ENCODE data around the gene B4GALNT2. TPM values are rescaled to one million over a fixed set of nuclear protein-coding genes. Genes with fewer than 3 reads are reported as not detected.
"Not testable (repeated sequence)": the region's sequence is repeated elsewhere in the genome, so short reads cannot be mapped to it uniquely, and the experiment has no call there.

The B4GALNT2 gene, protein sequence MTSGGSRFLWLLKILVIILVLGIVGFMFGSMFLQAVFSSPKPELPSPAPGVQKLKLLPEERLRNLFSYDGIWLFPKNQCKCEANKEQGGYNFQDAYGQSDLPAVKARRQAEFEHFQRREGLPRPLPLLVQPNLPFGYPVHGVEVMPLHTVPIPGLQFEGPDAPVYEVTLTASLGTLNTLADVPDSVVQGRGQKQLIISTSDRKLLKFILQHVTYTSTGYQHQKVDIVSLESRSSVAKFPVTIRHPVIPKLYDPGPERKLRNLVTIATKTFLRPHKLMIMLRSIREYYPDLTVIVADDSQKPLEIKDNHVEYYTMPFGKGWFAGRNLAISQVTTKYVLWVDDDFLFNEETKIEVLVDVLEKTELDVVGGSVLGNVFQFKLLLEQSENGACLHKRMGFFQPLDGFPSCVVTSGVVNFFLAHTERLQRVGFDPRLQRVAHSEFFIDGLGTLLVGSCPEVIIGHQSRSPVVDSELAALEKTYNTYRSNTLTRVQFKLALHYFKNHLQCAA
- total RNA-seq = not detected
- long read RNA-seq = 0 reads

DNA sequence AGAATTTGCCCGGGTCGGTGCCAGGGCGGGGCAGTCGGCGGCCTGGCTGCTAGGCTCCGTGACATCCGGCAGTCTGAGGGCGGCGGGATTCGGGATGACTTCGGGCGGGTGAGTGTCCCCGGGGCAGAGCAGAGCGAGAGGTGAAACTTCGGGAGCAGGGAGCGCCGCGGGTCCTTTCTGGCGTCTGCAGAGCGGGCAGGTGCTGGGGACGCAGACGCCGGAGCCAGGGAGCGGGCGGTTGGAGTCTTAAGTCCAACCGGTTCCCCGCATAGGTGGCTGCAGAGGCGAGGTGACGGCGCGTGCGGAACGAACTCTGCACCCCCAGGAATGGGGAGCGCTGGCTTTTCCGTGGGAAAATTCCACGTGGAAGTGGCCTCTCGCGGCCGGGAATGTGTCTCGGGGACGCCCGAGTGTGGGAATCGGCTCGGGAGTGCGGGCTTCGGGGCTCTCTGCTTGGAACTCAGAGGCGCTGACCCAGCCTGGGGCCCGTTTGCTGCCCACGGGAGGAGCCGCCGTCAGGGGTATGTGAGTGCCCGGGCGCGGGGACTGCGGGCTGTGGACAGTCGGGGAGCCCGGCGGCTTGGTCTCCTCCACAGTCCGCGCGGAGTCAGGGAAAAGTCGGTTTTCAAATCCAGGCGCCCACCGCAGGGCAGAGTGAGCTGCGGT, at the start of gene B4GALNT2:
Gene B4GALNT2 (plus strand): TSS at position 71 of the 666 bp plus-strand sequence. CDS start 24 bp downstream, at position 95.
- peak within 1 kb of the TSS; percentile 51 for H3K4me3 ChIP-seq
- DNase-seq = no peak

DNA sequence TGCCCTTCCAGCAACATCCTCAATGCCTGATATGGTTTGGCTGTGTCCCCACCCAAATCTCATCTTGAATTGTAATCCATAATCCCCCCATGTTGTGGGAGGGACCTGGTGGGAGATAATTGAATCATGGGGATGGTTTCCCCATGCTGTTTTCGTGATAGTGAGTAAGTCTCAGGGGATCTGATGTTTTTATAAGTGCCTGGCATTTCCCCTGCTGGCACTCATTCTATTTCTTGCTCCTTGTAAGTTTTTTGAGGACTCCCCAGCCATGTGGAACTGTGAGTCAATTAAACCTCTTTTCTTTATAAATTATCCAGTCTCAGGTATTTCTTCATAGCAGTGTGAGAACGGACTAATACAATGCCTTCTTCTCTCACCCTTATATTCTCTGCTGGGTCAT, 47.5 kb upstream of the B4GALNT2 start:
- peaks cover 91% of the 10 kb centered on the region for H3K27me3 ChIP-seq (ENCODE audit: low read depth)
- H3K4me3 ChIP-seq; H3K4me1 ChIP-seq; H3K27ac ChIP-seq (replicated peaks); H3K9me3 ChIP-seq (replicated peaks); intact Hi-C loops (cut with micrococcal nuclease); DNase-seq; H3K36me3 ChIP-seq: not testable (repeated sequence)

More for the DNA sequence above, at the start of gene B4GALNT2:
- intact Hi-C loops (cut with micrococcal nuclease) = no loop called here
- Histone ChIP-seq H3K27ac (replicated peaks) (no peak within 1 kb of the TSS), H3K4me1 (peaks cover 12% of the 10 kb centered on the region), H3K36me3 (no peaks in the 10 kb centered on the region), H3K9me3 (replicated peaks) (peaks cover 25% of the 10 kb centered on the region), H3K27me3 (ENCODE audit: low read depth) (peaks cover 94% of the 10 kb centered on the region)
- TF ChIP-seq, protein P1, sequence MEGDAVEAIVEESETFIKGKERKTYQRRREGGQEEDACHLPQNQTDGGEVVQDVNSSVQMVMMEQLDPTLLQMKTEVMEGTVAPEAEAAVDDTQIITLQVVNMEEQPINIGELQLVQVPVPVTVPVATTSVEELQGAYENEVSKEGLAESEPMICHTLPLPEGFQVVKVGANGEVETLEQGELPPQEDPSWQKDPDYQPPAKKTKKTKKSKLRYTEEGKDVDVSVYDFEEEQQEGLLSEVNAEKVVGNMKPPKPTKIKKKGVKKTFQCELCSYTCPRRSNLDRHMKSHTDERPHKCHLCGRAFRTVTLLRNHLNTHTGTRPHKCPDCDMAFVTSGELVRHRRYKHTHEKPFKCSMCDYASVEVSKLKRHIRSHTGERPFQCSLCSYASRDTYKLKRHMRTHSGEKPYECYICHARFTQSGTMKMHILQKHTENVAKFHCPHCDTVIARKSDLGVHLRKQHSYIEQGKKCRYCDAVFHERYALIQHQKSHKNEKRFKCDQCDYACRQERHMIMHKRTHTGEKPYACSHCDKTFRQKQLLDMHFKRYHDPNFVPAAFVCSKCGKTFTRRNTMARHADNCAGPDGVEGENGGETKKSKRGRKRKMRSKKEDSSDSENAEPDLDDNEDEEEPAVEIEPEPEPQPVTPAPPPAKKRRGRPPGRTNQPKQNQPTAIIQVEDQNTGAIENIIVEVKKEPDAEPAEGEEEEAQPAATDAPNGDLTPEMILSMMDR (IDR thresholded peaks at IDR 0.05; ENCODE audit: borderline replicate concordance) = no peak

DNA sequence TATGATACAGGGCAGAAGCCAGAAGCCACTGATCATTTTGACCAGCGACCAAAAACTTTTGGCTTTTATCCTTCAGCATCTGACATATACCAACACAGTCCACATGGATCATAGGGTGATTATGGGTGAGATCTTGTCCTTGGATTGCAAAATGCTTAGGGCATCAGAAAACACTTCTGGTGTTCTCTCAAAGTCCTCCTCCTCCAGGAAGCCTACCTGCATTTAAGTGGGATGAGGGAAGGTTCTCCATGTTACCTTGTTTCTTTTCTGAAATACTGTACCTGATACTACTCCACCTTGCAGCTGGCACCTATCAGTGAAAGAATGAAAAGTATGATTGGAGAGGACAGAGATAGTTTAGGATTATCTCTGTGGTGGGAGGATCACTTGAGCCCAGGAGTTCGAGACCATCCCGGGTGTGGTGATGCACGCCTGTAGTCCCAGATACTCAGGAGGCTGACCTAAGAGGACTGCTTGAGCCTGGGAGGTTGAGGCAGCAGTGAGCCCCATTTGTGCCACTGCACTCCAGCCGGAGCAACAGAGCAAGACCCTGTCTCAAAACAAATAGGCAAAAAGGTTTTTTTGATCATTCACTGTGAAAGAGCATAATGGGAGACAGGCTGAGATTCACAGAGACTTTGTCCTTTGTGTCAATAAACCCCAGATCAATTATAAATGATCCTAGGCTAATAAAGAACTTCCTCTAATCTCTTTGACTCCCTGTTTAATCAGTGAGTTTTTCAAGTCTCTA, 46.8 kb upstream of the B4GALNT2 start:
- Histone ChIP-seq H3K27ac (replicated peaks) (no peak overlapping the region), H3K4me3 (no peak overlapping the region), H3K36me3 (no peaks in the 10 kb centered on the region), H3K4me1 (no peaks in the 10 kb centered on the region), H3K27me3 (ENCODE audit: low read depth) (peaks cover 92% of the 10 kb centered on the region), H3K9me3 (replicated peaks) (no peaks in the 10 kb centered on the region)
- TF ChIP-seq, protein P1 (IDR thresholded peaks at IDR 0.05; ENCODE audit: borderline replicate concordance) = no peak
- no peak for DNase-seq
- intact Hi-C loops (cut with micrococcal nuclease) = no loop called here

DNA sequence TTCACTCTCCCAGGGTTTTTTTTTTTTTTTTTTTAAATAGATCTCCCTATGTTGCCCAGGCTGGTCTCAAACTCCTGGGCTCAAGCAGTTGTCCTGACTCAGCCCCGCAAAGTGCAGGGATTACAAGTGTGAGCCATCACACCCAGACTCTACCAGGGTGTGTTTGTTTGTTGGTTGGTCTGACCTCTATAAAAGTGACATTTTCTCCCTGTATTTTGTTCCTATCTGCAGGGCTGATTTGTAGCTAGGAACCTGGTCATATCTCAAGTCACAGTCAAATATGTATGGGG, 46.3 kb upstream of the B4GALNT2 start:
- DNase-seq = no peak
- H3K27ac ChIP-seq (replicated peaks) = no peak overlapping the region
- intact Hi-C loops (cut with micrococcal nuclease) = no loop called here
- no peak overlapping the region for H3K4me3 ChIP-seq
- no peaks in the 10 kb centered on the region for H3K4me1 ChIP-seq
- no peaks in the 10 kb centered on the region for H3K9me3 ChIP-seq (replicated peaks)
- TF ChIP-seq, protein P1 (IDR thresholded peaks at IDR 0.05; ENCODE audit: borderline replicate concordance) = no peak
- H3K36me3 ChIP-seq = no peaks in the 10 kb centered on the region
- peaks cover 92% of the 10 kb centered on the region for H3K27me3 ChIP-seq (ENCODE audit: low read depth)

DNA sequence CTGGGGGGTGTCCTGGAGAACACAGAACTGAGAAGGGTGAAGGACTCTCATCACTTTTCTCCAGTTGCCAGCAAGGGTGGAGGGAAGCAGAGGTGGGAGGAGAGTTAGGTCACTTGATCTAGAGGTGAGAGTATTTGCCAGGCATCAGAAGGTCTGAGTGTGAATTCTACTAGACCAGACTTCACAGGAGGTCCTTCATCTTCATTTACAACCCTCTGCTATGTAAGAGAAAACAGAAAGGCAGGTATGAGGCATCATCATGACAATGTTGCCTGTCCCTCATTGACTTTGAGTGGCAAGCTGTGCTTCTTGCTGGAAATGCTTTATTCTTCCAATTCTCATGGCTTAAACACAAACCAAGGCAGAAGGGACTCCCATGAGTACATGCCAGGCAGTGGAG, 45.9 kb upstream of the B4GALNT2 start:
- no peak overlapping the region for H3K27ac ChIP-seq (replicated peaks)
- no peaks in the 10 kb centered on the region for H3K36me3 ChIP-seq
- H3K9me3 ChIP-seq (replicated peaks) = no peaks in the 10 kb centered on the region
- no peaks in the 10 kb centered on the region for H3K4me1 ChIP-seq
- H3K27me3 ChIP-seq (ENCODE audit: low read depth) = peaks cover 93% of the 10 kb centered on the region
- no peak for DNase-seq
- no peak overlapping the region for H3K4me3 ChIP-seq
- intact Hi-C loops (cut with micrococcal nuclease) = no loop called here
- TF ChIP-seq, protein P1 (IDR thresholded peaks at IDR 0.05; ENCODE audit: borderline replicate concordance) = no peak

Measured in left ventricle myocardium inferior (tissue), 1 donor.